NOMO-1 (cell line): ENCODE measurements around the gene ABHD3.
A peak's percentile ranks its signal among the peaks of the same experiment; 100 is the strongest.
"Not testable (repeated sequence)": the region's sequence is repeated elsewhere in the genome, so short reads cannot be mapped to it uniquely, and the experiment has no call there.

Experiments
- DNase-seq, 2 experiments: peaks; one replicate each; lab custom pipeline; 2025; ENCODE audit not compliant: unreplicated experiment in 2 of 2; lab: John Stamatoyannopoulos, UW

ABHD3 gene

GRCh38 chr18:21656402-21656801, 48.2 kb downstream of the ABHD3 start:
- DNase-seq: no peak

GRCh38 chr18:21653361-21653760, 51.2 kb downstream of the ABHD3 start:
- DNase-seq: no peak

GRCh38 chr18:21652073-21652472, 52.5 kb downstream of the ABHD3 start:
- no peak for DNase-seq

- no peak for DNase-seq
Measured at GRCh38 chr18:21650311-21650710, 54.3 kb downstream of the ABHD3 start.

GRCh38 chr18:21640375-21640774, 64.2 kb downstream of the ABHD3 start:
- DNase-seq: not testable (repeated sequence)

GRCh38 chr18:21638822-21639221, 65.8 kb downstream of the ABHD3 start:
- DNase-seq: no peak

GRCh38 chr18:21636769-21637168, 67.8 kb downstream of the ABHD3 start:
- DNase-seq: no peak

GRCh38 chr18:21634588-21635199, 69.9 kb downstream of the ABHD3 start:
- DNase-seq: no peak

- no peak for DNase-seq
Measured at GRCh38 chr18:21632393-21632792, 72.2 kb downstream of the ABHD3 start.

- no peak for DNase-seq
Measured at GRCh38 chr18:21629089-21629832, 75.3 kb downstream of the ABHD3 start.

- not testable (repeated sequence) for DNase-seq
Measured at GRCh38 chr18:21621640-21622039, 82.9 kb downstream of the ABHD3 start.

- peak; percentile 78 to 91 for DNase-seq
Measured at GRCh38 chr18:21612125-21613039, 92.2 kb downstream of the ABHD3 start, which contains the start of gene SNRPD1. TSS of gene SNRPD1 (plus strand) at chr18:21612314. CDS start at chr18:21612430, 116 bp downstream.

- not testable (repeated sequence) for DNase-seq
Measured at GRCh38 chr18:21611401-21612124, 93.0 kb downstream of the ABHD3 start.

- no peak for DNase-seq
Measured at GRCh38 chr18:21605213-21605612, 99.4 kb downstream of the ABHD3 start.

GRCh38 chr18:21604671-21605070, 99.9 kb downstream of the ABHD3 start:
- DNase-seq: no peak

GRCh38 chr18:21602299-21602587, 102.3 kb downstream of the ABHD3 start:
- DNase-seq: peak; percentile 54 to 72
